BE2C (cell line): ENCODE results near the gene TLK2.

ENCODE experiments used
- DNase-seq: peaks from one replicate; pipeline ENCODE4 v3.0.0-alpha.2; 2020
- H3K27me3 ChIP-seq: fragments of 250-450 bp; sonication (Bioruptor Pico); 2 replicates; pipeline ENCODE4 v1.5.1; 2020; ENCODE audit warnings: mild to moderate bottlenecking
- H3K36me3 ChIP-seq: fragments of 250-450 bp; sonication (Bioruptor Pico); 2 replicates; pipeline ENCODE4 v1.5.1; 2020; ENCODE audit warnings: mild to moderate bottlenecking
- H3K4me1 ChIP-seq: fragments of 250-450 bp; sonication (Bioruptor Pico); 2 replicates; pipeline ENCODE4 v1.5.1; 2020
- H3K4me3 ChIP-seq: 2 replicates; pipeline ENCODE4 v1.5.1; 2011; ENCODE audit warnings: low read depth, low read length
- H3K9me3 ChIP-seq: fragments of 250-450 bp; sonication (Bioruptor Pico); 2 replicates; pipeline ENCODE4 v1.5.1; 2020
- TF ChIP-seq, protein P1 (sequence below): IDR thresholded peaks from 2 replicates; pipeline ENCODE4 v1.5.1; 2012; ENCODE audit warnings: mild to moderate bottlenecking, low read depth, low read length

TLK2 gene

DNA sequence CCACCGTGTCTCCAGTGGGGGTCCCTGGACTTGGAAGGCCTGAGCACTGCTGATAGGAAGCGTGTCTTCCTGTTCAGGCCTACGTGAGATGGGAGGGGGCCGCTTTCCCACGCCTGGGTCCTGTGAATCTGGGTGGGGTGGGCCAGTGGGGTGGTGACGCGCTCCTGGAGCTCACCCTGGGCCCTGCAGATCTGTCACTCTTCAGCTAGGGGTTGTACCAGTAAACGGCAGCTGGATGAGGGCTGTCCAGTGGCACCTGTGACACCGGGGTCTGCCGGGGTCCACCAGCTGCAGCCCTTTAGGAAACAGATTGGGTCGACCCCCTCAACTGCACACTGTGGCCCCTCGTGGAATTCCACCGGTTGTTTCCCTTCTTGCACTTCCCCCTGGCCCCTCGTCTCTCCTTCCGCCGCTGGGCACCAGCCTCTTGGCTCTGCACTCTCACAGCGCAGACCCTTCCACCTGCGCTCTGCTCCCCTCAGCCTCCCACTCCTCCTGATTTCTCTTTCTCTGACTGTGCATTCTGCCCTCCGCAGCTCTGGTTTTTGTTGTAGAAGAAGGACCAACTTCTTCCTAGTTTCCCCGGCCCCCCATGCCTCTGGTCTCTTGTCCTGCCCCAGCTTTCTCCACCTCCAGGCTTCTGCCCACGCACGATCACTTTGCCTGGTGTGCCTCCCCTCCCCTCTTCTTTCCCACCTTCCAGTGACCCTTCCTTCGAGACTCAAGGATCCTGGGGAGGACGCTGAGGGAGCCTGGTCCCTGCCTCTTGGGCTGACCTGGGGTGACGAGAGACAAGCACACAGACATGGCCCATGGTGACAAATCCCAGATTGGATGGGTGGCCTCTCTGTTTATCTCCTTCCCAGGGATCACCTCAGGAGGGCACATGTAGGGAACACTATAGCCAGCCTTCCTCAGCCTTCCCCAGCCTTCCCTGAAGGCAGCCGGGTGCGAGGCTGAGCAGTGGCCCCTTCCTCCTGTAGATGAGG, 153.6 kb downstream of the TLK2 start:
- H3K4me1 ChIP-seq, result peaks cover 4% of the 10 kb centered on the region; the same call in 1 of the 2 replicates
- no peak for DNase-seq
- TF ChIP-seq, protein P1, sequence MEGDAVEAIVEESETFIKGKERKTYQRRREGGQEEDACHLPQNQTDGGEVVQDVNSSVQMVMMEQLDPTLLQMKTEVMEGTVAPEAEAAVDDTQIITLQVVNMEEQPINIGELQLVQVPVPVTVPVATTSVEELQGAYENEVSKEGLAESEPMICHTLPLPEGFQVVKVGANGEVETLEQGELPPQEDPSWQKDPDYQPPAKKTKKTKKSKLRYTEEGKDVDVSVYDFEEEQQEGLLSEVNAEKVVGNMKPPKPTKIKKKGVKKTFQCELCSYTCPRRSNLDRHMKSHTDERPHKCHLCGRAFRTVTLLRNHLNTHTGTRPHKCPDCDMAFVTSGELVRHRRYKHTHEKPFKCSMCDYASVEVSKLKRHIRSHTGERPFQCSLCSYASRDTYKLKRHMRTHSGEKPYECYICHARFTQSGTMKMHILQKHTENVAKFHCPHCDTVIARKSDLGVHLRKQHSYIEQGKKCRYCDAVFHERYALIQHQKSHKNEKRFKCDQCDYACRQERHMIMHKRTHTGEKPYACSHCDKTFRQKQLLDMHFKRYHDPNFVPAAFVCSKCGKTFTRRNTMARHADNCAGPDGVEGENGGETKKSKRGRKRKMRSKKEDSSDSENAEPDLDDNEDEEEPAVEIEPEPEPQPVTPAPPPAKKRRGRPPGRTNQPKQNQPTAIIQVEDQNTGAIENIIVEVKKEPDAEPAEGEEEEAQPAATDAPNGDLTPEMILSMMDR, result no peak
- no peaks in the 10 kb centered on the region for H3K27me3 ChIP-seq
- no peak overlapping the region for H3K4me3 ChIP-seq
- H3K36me3 ChIP-seq, result no peaks in the 10 kb centered on the region
- H3K9me3 ChIP-seq, result no peaks in the 10 kb centered on the region

DNA sequence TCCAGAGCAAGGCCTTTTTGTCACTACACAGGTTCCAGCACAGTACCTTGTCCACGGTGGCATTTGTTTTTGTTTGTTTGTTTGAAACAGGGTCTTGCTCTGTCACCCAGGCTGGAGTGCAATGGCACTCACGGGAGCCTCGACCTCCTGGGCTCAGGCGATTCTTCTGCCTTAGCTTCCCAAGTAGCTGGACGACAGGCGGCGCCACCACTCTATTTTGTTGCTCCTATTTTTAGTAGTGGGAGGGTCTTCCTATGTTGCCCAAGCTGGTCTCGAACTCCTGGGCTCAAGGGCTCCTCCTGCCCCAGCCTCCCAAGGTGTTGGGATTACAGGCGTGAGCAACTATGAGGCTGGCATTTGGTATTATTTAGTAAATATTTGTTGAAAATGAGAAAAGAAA, 159.2 kb downstream of the TLK2 start:
- H3K9me3 ChIP-seq, result no peaks in the 10 kb centered on the region
- TF ChIP-seq, protein P1, result no peak
- H3K36me3 ChIP-seq, result no peaks in the 10 kb centered on the region
- no peaks in the 10 kb centered on the region for H3K27me3 ChIP-seq
- no peaks in the 10 kb centered on the region for H3K4me1 ChIP-seq
- DNase-seq, result no peak
- H3K4me3 ChIP-seq, result no peak overlapping the region

DNA sequence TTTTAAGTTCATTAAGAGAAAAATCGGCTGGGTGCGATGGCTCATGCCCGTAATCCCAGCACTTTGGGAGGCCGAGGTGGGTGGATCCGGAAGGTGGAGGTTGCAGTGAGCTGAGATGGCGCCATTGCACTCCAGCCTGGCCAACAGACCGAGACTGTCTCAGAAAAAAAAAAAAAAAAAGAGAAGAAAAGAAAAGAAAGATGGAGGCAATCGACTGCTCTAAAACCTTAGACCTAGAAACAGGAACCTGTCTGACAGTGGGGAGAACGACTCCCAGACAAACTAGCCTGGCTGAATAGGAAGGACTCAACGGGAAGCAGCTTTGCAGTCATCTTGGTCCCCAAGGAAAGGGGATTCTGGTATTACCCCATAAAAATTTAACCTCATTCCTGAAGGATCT, 162.5 kb downstream of the TLK2 start:
- Histone ChIP-seq H3K9me3 (no peaks in the 10 kb centered on the region), H3K27me3 (no peaks in the 10 kb centered on the region), H3K4me3 (no peak overlapping the region), H3K36me3 (no peaks in the 10 kb centered on the region), H3K4me1 (no peaks in the 10 kb centered on the region)
- TF ChIP-seq, protein P1, result no peak
- no peak for DNase-seq

DNA sequence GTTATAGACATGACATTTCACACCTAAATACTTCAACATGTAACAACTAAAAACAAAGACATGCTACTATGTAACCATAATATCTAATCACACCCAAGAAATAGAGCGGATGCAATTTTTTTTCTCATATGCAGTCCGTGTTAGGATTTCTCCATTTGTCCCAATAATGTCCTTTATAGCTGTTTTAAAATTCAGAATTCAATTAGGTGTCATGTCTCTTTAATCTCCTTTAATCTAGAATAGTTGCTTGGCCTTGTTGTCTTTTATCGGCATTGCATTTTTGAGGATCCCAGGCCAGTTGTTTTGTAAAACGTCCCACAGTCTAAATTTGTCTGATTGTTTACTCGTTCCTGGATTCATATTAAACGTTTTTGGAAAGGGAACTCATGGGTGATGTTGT, 163.3 kb downstream of the TLK2 start:
- no peaks in the 10 kb centered on the region for H3K9me3 ChIP-seq
- H3K4me3 ChIP-seq, result no peak overlapping the region
- TF ChIP-seq, protein P1, result no peak
- no peaks in the 10 kb centered on the region for H3K4me1 ChIP-seq
- DNase-seq, result no peak
- H3K36me3 ChIP-seq, result no peaks in the 10 kb centered on the region
- no peaks in the 10 kb centered on the region for H3K27me3 ChIP-seq

DNA sequence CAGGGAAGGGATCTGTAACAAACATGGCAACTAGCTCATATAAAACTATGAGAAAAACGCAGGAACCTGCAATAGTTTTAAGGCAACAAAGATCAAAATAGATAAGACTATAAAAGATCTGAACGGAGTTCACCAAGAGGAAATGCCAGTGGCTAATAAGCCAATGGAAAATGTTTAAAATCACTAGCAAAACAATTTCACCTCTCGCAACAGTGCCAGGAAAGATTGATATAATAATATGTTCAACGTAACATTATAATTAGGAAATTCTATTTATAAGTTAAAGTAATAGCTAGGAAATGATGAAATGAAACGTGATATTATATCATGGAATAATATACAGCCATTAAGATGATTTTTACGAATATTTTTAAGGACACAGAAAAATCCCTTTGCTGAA, 164.9 kb downstream of the TLK2 start:
- Histone ChIP-seq H3K36me3 (no peaks in the 10 kb centered on the region), H3K9me3 (no peaks in the 10 kb centered on the region), H3K4me3 (no peak overlapping the region), H3K27me3 (no peaks in the 10 kb centered on the region), H3K4me1 (no peaks in the 10 kb centered on the region)
- no peak for DNase-seq
- TF ChIP-seq, protein P1, result no peak
